ENCODE measurements around the gene OR7G1.

The OR7G1 gene

DNA sequence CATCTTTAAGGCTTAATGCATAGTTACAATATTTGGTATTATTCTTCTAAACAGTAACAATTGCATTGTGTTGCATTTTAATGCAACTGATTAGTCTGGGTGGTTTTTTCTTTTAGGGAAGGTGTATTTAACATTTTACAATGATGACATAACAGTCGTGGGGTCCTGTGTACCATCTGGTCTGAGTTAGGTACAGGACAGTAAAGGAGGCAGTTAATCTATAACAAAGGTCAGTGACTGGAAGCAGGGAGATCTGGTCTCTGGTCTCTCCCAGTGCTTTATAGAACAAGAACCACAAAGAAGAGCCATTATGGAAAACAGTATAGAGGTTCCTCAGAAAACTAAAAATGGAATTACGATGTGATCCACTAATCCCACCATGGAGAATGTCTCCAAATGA lies 5.6 kb downstream of the OR7G1 start:
- ChIA-PET CTCF (no interaction called here), POLR2A (no interaction called here)
- no peak for DNase-seq (ENCODE audit: extremely low spot score)
- TF ChIP-seq, protein P1, sequence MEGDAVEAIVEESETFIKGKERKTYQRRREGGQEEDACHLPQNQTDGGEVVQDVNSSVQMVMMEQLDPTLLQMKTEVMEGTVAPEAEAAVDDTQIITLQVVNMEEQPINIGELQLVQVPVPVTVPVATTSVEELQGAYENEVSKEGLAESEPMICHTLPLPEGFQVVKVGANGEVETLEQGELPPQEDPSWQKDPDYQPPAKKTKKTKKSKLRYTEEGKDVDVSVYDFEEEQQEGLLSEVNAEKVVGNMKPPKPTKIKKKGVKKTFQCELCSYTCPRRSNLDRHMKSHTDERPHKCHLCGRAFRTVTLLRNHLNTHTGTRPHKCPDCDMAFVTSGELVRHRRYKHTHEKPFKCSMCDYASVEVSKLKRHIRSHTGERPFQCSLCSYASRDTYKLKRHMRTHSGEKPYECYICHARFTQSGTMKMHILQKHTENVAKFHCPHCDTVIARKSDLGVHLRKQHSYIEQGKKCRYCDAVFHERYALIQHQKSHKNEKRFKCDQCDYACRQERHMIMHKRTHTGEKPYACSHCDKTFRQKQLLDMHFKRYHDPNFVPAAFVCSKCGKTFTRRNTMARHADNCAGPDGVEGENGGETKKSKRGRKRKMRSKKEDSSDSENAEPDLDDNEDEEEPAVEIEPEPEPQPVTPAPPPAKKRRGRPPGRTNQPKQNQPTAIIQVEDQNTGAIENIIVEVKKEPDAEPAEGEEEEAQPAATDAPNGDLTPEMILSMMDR (IDR thresholded peaks at IDR 0.05; ENCODE audit: control extremely low read depth, extremely low read depth, low read depth, missing control alignments): no peak

DNA sequence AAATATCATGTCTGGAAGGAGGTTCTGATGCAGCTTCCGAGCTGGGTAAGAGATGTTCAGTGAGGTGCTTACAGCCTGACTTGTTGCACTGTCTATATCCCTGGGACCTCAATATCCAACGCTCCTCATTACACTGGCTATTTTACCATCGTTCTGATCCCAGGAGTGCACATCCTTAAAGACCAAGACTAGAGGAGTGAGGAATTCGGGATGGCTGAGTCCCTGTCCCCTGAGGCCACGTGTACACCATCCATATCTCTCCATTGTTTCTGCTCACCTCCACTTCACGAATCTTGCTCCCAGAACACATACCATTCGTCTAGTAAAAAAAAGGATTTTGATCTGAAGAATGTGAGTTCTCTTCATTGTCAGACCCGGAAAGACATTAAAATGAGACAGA lies 8.2 kb downstream of the OR7G1 start, which contains the start of gene OR7G2:
OR7G2 (minus strand) TSS at position 101 of the 400 bp plus-strand sequence. CDS start 4,232 bp downstream, outside the sequence.
- POLR2A ChIA-PET: no interaction called here
- CTCF ChIA-PET: no interaction called here
- TF ChIP-seq, protein P1 (IDR thresholded peaks at IDR 0.05; ENCODE audit: control extremely low read depth, extremely low read depth, low read depth, missing control alignments): no peak
- no peak for DNase-seq (ENCODE audit: extremely low spot score)

DNA sequence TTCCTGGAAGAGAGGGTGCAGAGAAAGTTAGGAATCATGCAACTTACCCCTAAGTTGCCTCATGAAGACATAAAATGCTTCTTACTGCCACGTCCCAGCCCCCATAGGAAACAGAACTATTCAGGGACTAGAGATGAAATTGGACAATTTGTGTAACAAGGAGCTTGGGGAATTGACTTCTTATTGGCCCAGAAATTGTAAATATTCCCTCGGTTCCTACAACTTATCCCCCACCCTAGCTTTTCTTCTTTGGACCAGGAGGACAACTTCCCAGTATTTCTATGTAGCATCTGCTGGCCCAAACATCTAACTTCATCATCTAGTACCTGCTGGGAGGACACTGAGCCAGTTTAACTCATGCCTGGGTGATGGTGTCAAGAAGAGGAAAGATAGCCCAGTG lies 28.8 kb downstream of the OR7G1 start, which contains the start of gene OR1M1:
OR1M1 (plus strand) TSS at position 301 of the 400 bp plus-strand sequence. CDS start 6,184 bp downstream, outside the sequence.
- no peak for DNase-seq (ENCODE audit: extremely low spot score)
- TF ChIP-seq, protein P1 (IDR thresholded peaks at IDR 0.05; ENCODE audit: control extremely low read depth, extremely low read depth, low read depth, missing control alignments): no peak
- POLR2A ChIA-PET: no interaction called here
- CTCF ChIA-PET: no interaction called here

DNA sequence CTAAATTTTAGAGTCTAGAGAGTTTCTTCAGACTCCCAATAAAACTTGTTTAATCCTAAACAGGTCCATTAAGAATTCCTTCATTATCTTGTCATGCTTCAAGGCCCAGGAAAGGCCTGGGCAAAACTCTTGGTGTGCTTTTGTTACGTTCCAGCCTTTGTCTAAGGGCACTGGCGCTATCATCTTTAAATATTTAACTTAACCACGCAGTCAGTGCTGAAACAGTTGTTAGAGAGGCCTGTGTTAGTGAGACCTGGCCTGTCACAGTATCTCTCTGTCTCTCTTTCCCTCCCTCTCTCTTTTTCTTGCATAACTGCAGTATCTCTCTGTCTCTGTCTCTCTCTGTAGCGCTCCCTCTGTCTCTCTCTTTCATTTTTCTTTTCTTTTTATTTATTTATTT lies 36.9 kb downstream of the OR7G1 start:
- POLR2A ChIA-PET: no interaction called here
- CTCF ChIA-PET: no interaction called here
- no peak for DNase-seq (ENCODE audit: extremely low spot score)
- TF ChIP-seq, protein P1 (IDR thresholded peaks at IDR 0.05; ENCODE audit: control extremely low read depth, extremely low read depth, low read depth, missing control alignments): no peak

DNA sequence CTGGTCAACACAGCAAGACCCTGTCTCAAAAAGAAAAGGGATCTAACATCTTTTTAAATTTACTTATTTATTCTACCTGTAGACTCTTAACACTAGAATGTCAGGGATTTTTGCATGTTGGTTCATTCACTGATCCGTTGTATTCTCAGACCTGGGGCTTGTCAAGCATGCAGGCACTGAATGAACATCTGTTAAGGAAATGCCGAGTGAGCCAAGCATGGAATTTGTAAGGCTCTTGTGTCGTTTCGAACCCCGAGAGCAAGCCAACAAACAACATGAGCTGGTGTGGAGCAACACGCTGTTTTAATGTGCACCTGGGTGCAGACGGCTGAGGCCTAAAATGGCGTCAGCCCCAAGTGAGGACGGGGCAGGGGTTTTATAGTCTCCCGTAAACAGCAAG lies 38.7 kb downstream of the OR7G1 start:
- DNase-seq (ENCODE audit: extremely low spot score): no peak
- ChIA-PET CTCF (no interaction called here), POLR2A (no interaction called here)
- TF ChIP-seq, protein P1 (IDR thresholded peaks at IDR 0.05; ENCODE audit: control extremely low read depth, extremely low read depth, low read depth, missing control alignments): no peak

DNA sequence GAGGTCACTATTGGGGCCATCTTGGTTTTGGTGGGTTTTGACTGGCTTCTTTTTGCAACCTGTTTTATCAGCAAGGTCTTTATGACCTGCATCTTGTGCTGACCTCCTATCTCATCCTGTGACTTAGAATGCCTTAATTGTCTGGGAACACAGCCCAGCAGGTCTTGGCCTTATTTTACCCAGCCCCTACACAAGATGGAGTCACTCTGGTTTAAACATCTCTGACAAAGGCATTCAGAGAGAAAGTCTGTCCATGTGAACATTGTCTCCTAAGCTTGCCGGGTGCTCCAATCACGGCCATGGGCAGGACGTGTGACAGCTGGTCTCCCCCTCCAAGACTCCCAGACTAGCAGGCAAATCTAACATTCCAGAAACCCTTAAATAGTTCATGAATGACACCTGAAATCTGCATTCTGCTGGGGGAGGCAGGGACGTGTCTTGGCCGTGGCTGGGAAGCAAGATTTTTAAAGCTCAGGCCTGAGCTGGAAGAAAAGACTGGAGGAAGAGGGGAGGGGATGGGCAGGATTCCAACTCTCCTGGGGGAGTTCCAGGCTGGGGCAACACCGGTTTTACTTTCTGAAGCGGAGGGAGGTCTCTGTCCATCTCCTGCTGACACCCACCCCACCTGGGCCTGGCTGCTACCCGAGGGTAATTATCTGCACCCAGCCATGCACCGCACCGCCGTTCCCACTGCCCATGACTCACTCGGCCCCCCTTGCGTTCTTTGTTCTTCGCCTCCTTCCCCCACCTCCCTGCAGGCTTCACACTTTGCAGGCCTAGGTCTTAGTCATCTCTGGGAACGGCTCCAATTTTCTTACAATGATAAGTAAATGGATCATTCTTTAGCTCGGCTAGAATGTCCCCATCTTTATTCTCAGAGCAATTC lies 40.3 kb downstream of the OR7G1 start:
- POLR2A ChIA-PET: no interaction called here
- CTCF ChIA-PET: no interaction called here
- TF ChIP-seq, protein P1 (IDR thresholded peaks at IDR 0.05; ENCODE audit: control extremely low read depth, extremely low read depth, low read depth, missing control alignments): no peak
- no peak for DNase-seq (ENCODE audit: extremely low spot score)

Data from GM10248 (cell line).